Omental fat pad (tissue), 4 donors: ENCODE measurements around the gene SAMD15. TPM values are rescaled to one million over a fixed set of nuclear protein-coding genes. Genes with fewer than 3 reads are reported as not detected.
A peak's percentile ranks its signal among the peaks of the same experiment; 100 is the strongest.

Source experiments
- ATAC-seq: fragments of 150-250 bp; one replicate; pipeline ENCODE4 v1.9.1; 2016; ENCODE audit warnings: mild to moderate bottlenecking, moderate library complexity; ENCODE audit not compliant: low FRiP score
- DNase-seq: peaks from one replicate; pipeline ENCODE4 v3.0.0-alpha.2; 2019; ENCODE audit warnings: low spot score
- CTCF ChIP-seq, 3 donors: fragments of 450-650 bp; IDR thresholded peaks; one replicate each; pipeline ENCODE4 v1.5.1; 2016 to 2017; ENCODE audit warnings: antibody characterized with exemption in 3 of 3, mild to moderate bottlenecking in 3 of 3, moderate library complexity in 2 of 3
- total RNA-seq, 4 donors: library from RNA; depleted of rRNA; stranded (reverse); fragments of >200 nt; gene quantifications; one replicate each; pipeline ENCODE4 v1.1.0, GENCODE V29; 2016

The SAMD15 gene
- total RNA-seq, 4 donors from 2014 or later = 0.25 to 2.2 (median 0.84) TPM; not detected in 1

GRCh38 chr14:77375164-77375950, 1.8 kb upstream of the SAMD15 start:
- no peak for ATAC-seq
- no peak for TF ChIP-seq CTCF (IDR thresholded peaks at IDR 0.05)
- DNase-seq = no peak

- ATAC-seq = peak; percentile 12
- no peak for DNase-seq
- TF ChIP-seq CTCF (IDR thresholded peaks at IDR 0.05) = no peak
These were observed 1.0 kb upstream of the SAMD15 start for GRCh38 chr14:77375973-77376770.

DNA sequence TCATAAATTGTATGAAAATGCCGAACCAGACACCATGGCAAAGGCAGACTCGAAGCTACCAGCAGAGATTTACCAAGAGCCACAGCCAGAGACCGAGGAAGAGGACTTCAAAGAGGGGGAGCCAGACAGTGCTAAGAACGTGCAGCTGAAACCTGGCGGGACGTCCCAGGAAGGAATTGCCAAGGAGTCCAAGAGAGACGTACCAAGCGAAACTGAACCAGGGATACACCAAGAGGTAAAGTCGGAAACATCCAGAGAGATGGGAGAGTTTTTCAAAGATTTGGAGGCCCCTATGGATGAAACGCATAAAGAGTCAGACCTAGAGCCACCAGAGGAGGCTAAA, 294 bp downstream of the SAMD15 start:
- ATAC-seq (no peak), DNase-seq (no peak)
- TF ChIP-seq CTCF (IDR thresholded peaks at IDR 0.05) = no peak

- no peak for DNase-seq
- ATAC-seq = no peak
- TF ChIP-seq CTCF (IDR thresholded peaks at IDR 0.05) = no peak
These were observed 1.5 kb downstream of the SAMD15 start for GRCh38 chr14:77378701-77379100.

GRCh38 chr14:77390188-77390587, 13.0 kb downstream of the SAMD15 start:
- ATAC-seq (no peak), DNase-seq (no peak)
- TF ChIP-seq CTCF (IDR thresholded peaks at IDR 0.05) = no peak

GRCh38 chr14:77400216-77400615, 23.0 kb downstream of the SAMD15 start:
- no peak for TF ChIP-seq CTCF (IDR thresholded peaks at IDR 0.05)
- no peak for DNase-seq

More at GRCh38 chr14:77400216-77400615, 23.0 kb downstream of the SAMD15 start:
- no peak for ATAC-seq
